Amniotic stem cell (primary cell): ENCODE data around the gene PHF2.
"Not testable (repeated sequence)": the region's sequence is repeated elsewhere in the genome, so short reads cannot be mapped to it uniquely, and the experiment has no call there.

Source experiments
- DNase-seq: peaks from one replicate; lab custom pipeline; 2025; lab: John Stamatoyannopoulos, UW

The PHF2 gene

GRCh38 chr9:93665637-93666438 lies 89.5 kb downstream of the PHF2 start:
- DNase-seq = no peak

- not testable (repeated sequence) for DNase-seq
Measured at GRCh38 chr9:93666439-93666784, 90.0 kb downstream of the PHF2 start.

- no peak for DNase-seq
Measured at GRCh38 chr9:93667006-93667405, 90.6 kb downstream of the PHF2 start.

GRCh38 chr9:93667627-93668026 lies 91.2 kb downstream of the PHF2 start:
- DNase-seq = no peak

GRCh38 chr9:93668261-93668871 lies 92.0 kb downstream of the PHF2 start:
- no peak for DNase-seq

GRCh38 chr9:93669116-93669957 lies 93.0 kb downstream of the PHF2 start:
- DNase-seq = no peak

GRCh38 chr9:93669958-93670207 lies 93.5 kb downstream of the PHF2 start:
- DNase-seq = no peak

- no peak for DNase-seq
Measured at GRCh38 chr9:93670208-93671019, 94.0 kb downstream of the PHF2 start.

GRCh38 chr9:93671020-93671338 lies 94.6 kb downstream of the PHF2 start:
- DNase-seq = no peak

GRCh38 chr9:93672330-93673020 lies 96.1 kb downstream of the PHF2 start:
- DNase-seq = not testable (repeated sequence)

GRCh38 chr9:93673021-93673838 lies 96.8 kb downstream of the PHF2 start:
- DNase-seq = no peak

GRCh38 chr9:93673839-93674334 lies 97.5 kb downstream of the PHF2 start:
- DNase-seq = no peak

GRCh38 chr9:93674580-93675335 lies 98.4 kb downstream of the PHF2 start:
- no peak for DNase-seq

- DNase-seq = no peak
Measured at GRCh38 chr9:93675336-93676150, 99.2 kb downstream of the PHF2 start.

- DNase-seq = no peak
Measured at GRCh38 chr9:93676310-93677047, 100.1 kb downstream of the PHF2 start.

GRCh38 chr9:93677048-93677571 lies 100.7 kb downstream of the PHF2 start:
- DNase-seq = no peak

- no peak for DNase-seq
Measured at GRCh38 chr9:93677641-93678136, 101.3 kb downstream of the PHF2 start.
